MCF 10A (cell line): ENCODE data around the gene RTN4R. TPM values are rescaled to one million over a fixed set of nuclear protein-coding genes. Genes with fewer than 3 reads are reported as not detected.
"Not testable (repeated sequence)": the region's sequence is repeated elsewhere in the genome, so short reads cannot be mapped to it uniquely, and the experiment has no call there.

ENCODE experiments used
- BruUV-seq: library from RNA; stranded (reverse); fragments of 400-500 nt; replicated peaks from 2 replicates; lab custom pipeline; 2021; lab: Mats Ljungman, UMichigan
- CTCF ChIA-PET: fragments of 300-600 bp; sonication (Branson Sonifier 250); formaldehyde crosslinking; extraction: SDS; loops from one replicate; lab custom pipeline; 2021; ENCODE audit warnings: antibody characterized with exemption, inconsistent platforms; lab: Yijun Ruan, JAX
- POLR2A ChIA-PET: fragments of 300-600, 350-650 bp; sonication (Branson Sonifier 250); formaldehyde crosslinking; extraction: SDS; loops from one replicate; lab custom pipeline; 2020; ENCODE audit warnings: antibody characterized with exemption, inconsistent platforms; lab: Yijun Ruan, JAX
- DNase-seq: peaks from one replicate; pipeline ENCODE4 v3.0.0-alpha.2; 2018; ENCODE audit not compliant: unreplicated experiment
- H3K27ac Mint-ChIP-seq: one replicate; pipeline ENCODE4 v1.8.0; 2022; ENCODE audit warnings: mild to moderate bottlenecking, low read depth, mixed read lengths; ENCODE audit not compliant: unreplicated experiment
- H3K27me3 Mint-ChIP-seq: one replicate; pipeline ENCODE4 v1.8.0; 2022; ENCODE audit warnings: mixed read lengths; ENCODE audit not compliant: insufficient read depth, unreplicated experiment
- H3K36me3 Mint-ChIP-seq: one replicate; pipeline ENCODE4 v1.8.0; 2022; ENCODE audit warnings: mild to moderate bottlenecking, moderate library complexity, mixed read lengths; ENCODE audit not compliant: insufficient read depth, unreplicated experiment
- H3K4me1 Mint-ChIP-seq: one replicate; pipeline ENCODE4 v1.8.0; 2022; ENCODE audit warnings: mixed read lengths; ENCODE audit not compliant: insufficient read depth, unreplicated experiment
- H3K4me3 Mint-ChIP-seq: one replicate; pipeline ENCODE4 v1.8.0; 2022; ENCODE audit warnings: mild to moderate bottlenecking, moderate library complexity, mixed read lengths; ENCODE audit not compliant: unreplicated experiment
- H3K9me3 Mint-ChIP-seq: one replicate; pipeline ENCODE4 v1.8.0; 2022; ENCODE audit warnings: mixed read lengths; ENCODE audit not compliant: unreplicated experiment
- intact Hi-C: fragments of 100-400 bp; cut with micrococcal nuclease; formaldehyde crosslinking; loops from 2 replicates; pipeline ENCODE4 v1.14.1; 2022
- total RNA-seq: library from RNA; stranded (reverse); gene quantifications from 2 replicates; pipeline ENCODE4 v1.2.3, GENCODE V29; 2022
- TF ChIP-seq, protein P1 (sequence below): fragments of 200-600 bp; IDR thresholded peaks from one replicate; pipeline ENCODE4 v1.8.0; 2022; ENCODE audit warnings: antibody characterized with exemption, mild to moderate bottlenecking; ENCODE audit not compliant: unreplicated experiment

The RTN4R gene
- total RNA-seq, 1 experiment from 2014 or later = 2.7 TPM

DNA sequence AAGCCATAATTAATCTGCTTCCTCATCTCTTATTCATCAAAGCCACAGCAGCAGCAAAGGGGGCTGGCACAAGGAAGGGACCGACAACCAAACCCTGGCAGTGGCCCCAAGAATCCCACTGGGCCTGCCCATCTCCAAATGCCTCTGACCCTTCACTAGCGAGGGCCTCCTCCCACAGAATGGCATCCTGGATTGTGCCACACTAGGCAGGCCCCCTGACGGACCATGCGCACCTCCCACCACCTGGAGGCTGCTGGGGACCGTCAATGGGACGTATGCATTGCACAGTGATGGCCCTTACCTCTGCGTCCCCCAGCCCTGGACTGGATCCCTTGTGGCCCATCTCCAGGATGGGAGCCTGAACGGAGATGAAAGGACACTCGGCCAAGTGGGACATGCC is 4.1 kb upstream of the RTN4R start:
- Mint-ChIP-seq H3K27me3 (no peaks in the 10 kb centered on the region), H3K9me3 (no peaks in the 10 kb centered on the region), H3K4me3 (no peak overlapping the region), H3K4me1 (no peaks in the 10 kb centered on the region), H3K27ac (no peak overlapping the region), H3K36me3 (no peaks in the 10 kb centered on the region)
- DNase-seq = no peak
- BruUV-seq = no TSS peak
- ChIA-PET CTCF (no interaction called here), POLR2A (no interaction called here)
- intact Hi-C loops = no loop called here
- TF ChIP-seq, protein P1, sequence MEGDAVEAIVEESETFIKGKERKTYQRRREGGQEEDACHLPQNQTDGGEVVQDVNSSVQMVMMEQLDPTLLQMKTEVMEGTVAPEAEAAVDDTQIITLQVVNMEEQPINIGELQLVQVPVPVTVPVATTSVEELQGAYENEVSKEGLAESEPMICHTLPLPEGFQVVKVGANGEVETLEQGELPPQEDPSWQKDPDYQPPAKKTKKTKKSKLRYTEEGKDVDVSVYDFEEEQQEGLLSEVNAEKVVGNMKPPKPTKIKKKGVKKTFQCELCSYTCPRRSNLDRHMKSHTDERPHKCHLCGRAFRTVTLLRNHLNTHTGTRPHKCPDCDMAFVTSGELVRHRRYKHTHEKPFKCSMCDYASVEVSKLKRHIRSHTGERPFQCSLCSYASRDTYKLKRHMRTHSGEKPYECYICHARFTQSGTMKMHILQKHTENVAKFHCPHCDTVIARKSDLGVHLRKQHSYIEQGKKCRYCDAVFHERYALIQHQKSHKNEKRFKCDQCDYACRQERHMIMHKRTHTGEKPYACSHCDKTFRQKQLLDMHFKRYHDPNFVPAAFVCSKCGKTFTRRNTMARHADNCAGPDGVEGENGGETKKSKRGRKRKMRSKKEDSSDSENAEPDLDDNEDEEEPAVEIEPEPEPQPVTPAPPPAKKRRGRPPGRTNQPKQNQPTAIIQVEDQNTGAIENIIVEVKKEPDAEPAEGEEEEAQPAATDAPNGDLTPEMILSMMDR = no peak

DNA sequence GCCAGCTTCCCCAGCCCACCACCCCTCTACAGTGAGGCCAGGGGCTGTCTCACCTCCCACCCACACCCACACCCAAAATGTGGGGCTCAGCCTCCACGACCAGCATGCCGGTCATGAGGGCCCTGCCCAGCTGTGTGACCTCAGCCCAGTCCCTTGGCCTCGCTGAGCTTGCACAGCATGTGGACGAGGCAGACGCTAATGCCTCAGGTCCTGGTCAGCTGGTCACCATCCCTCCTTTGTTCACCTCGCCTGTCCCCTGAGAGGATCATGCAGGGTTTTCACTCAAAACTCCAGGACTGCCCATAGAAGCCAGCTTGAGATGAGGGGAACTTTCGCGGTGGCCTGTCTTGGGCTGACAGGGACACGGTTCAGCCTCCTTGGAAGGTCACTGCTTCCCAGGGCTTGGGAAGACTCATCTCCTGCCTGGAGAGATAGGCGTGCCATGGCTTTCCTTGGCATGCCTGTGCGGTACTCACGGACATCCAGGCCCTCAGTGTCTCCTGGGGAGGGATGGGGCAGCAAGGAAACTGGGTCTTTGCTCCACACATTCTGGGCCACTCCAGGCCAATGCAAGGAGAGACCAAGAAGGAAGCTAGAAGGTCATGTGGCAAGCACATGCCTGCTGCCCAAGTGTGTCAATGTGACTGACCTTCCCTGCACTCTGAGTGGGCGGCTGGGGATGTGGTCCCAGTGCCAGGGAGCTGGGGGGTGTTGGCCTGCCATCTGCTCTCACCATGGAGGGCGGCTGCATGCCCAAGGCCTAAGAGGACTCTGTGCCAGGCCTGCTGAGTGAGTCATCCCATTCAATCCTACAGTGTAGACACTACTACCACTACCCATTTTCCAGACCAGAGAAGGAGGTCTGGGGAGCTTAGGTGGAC is 3.2 kb upstream of the RTN4R start:
- no peaks in the 10 kb centered on the region for H3K9me3 Mint-ChIP-seq
- no peaks in the 10 kb centered on the region for H3K4me1 Mint-ChIP-seq
- BruUV-seq = no TSS peak
- no peak overlapping the region for H3K27ac Mint-ChIP-seq
- intact Hi-C loops = no loop called here
- no peaks in the 10 kb centered on the region for H3K36me3 Mint-ChIP-seq
- TF ChIP-seq, protein P1 = no peak
- H3K4me3 Mint-ChIP-seq = no peak overlapping the region
- H3K27me3 Mint-ChIP-seq = no peaks in the 10 kb centered on the region
- DNase-seq = no peak
- ChIA-PET CTCF (no interaction called here), POLR2A (no interaction called here)

DNA sequence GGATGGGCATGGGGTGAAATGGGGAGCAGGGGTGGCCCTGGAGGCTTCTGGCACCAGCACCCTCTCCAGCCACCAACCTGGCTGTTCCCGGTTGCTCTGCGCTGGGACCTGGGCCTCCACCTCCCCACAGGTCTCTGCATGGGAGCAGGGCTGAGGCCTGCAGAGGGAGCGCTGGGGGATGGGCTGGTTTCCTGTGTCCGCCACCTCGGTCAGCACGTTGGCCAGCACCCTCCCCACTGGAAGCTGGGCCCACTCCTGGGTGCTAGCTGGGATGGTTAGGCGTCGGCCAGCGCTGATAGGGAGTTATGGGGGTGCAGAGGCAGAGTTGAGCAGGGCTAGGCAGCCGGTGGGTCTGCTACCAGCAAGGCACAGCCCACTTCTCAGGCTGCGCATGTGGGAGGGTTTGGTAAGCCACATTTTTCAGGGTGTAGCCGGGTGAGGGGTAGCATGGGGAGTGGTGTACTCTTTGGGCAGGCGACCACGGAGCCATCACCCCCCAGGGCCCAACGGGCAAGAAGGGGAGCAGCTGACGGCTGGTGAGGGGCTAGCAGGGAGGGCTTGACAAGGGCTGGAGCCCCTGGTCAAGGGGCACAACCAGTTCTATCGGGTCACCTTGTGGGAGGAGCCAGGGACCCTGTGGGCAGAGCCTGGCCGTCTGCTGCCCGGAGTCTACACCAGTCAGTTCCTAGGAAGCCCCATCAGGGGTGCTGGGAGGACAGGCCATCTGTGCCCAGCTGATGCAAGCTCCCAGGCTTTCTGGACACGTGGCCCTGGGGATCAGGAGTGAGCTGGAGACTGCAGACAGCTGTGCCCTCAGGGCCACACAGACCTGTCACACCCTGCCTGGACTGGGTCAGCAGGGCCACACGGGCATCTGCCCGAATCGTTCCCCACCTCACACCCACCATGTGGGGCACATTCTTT is 2.3 kb upstream of the RTN4R start:
- DNase-seq, H3K4me3 Mint-ChIP-seq, H3K36me3 Mint-ChIP-seq, H3K4me1 Mint-ChIP-seq, POLR2A ChIA-PET, H3K27ac Mint-ChIP-seq, BruUV-seq, H3K9me3 Mint-ChIP-seq, intact Hi-C loops, H3K27me3 Mint-ChIP-seq, CTCF ChIA-PET: not testable (repeated sequence)

DNA sequence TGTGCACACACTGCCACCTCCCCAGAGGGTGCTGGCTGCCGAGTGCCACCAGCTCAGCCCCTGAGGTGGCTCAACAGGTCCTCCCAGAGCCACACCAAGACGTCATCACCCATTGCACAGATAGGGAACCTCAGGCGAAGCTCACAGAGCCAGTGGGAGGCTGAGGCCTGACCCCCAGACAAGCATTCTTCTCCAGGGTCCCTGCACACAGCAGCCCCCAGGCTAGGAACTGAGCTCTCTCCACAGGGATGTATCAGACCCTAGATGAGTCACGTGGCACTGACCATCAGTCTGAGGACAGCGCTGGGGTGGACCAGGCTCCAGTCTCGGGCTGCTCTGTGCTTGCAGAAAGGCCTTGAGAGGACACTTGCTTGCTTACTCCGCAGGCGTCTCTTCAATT is 1.6 kb upstream of the RTN4R start:
- POLR2A ChIA-PET, H3K4me3 Mint-ChIP-seq, H3K27ac Mint-ChIP-seq, H3K27me3 Mint-ChIP-seq, intact Hi-C loops, H3K36me3 Mint-ChIP-seq, BruUV-seq, CTCF ChIA-PET, H3K4me1 Mint-ChIP-seq, DNase-seq, H3K9me3 Mint-ChIP-seq: not testable (repeated sequence)

DNA sequence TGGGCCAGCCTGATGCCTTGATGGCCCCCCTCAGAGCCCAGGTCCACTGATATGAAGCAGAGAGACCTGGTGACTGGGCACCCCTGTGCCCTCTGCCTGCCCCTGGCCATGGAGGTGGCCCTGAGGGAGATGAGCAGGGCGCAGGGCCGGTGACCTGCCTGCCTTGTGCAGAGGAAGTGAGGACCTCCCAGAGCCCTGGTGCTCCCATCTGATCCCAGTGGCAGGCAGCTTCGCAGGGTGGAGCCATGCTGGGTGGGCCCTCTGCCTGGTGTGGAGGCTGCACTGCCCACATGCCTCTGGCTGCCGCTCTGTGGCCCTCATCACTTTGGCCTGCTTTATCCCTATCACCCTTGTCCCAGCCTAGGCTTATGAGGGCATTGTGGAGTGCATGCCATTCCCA is 1.1 kb upstream of the RTN4R start:
- H3K4me1 Mint-ChIP-seq, H3K27me3 Mint-ChIP-seq, H3K36me3 Mint-ChIP-seq, BruUV-seq, H3K9me3 Mint-ChIP-seq, POLR2A ChIA-PET, CTCF ChIA-PET, DNase-seq, H3K4me3 Mint-ChIP-seq, intact Hi-C loops: not testable (repeated sequence)
- peak overlapping the region; percentile 61 for H3K27ac Mint-ChIP-seq
